D341Med (cell line): ENCODE results near the gene GALNT15.

ENCODE experiments used
- DNase-seq: peaks from one replicate; pipeline ENCODE4 v3.0.0; 2012; ENCODE audit warnings: low spot score

Gene GALNT15

GRCh38 chr3:16227566-16227965 lies 53.1 kb downstream of the GALNT15 start:
- no peak for DNase-seq

- DNase-seq = no peak
These were observed 55.2 kb downstream of the GALNT15 start for GRCh38 chr3:16229681-16230080.

GRCh38 chr3:16231983-16232382 lies 57.5 kb downstream of the GALNT15 start:
- no peak for DNase-seq

- peak; percentile 60 for DNase-seq
These were observed 59.3 kb downstream of the GALNT15 start for GRCh38 chr3:16233806-16234205.

- DNase-seq = no peak
These were observed 59.8 kb downstream of the GALNT15 start for GRCh38 chr3:16234281-16234680.

- no peak for DNase-seq
These were observed 61.7 kb downstream of the GALNT15 start for GRCh38 chr3:16236030-16236639.

GRCh38 chr3:16236856-16237393 lies 62.4 kb downstream of the GALNT15 start:
- DNase-seq = no peak

- DNase-seq = peak; percentile 50
These were observed 64.7 kb downstream of the GALNT15 start for GRCh38 chr3:16239086-16239770.

- DNase-seq = peak; percentile 72
These were observed 65.3 kb downstream of the GALNT15 start for GRCh38 chr3:16239780-16240179.

GRCh38 chr3:16240229-16241023 lies 65.9 kb downstream of the GALNT15 start:
- DNase-seq = no peak

GRCh38 chr3:16241225-16241624 lies 66.7 kb downstream of the GALNT15 start:
- no peak for DNase-seq

- no peak for DNase-seq
These were observed 67.7 kb downstream of the GALNT15 start for GRCh38 chr3:16242177-16242576.

- no peak for DNase-seq
These were observed 69.4 kb downstream of the GALNT15 start for GRCh38 chr3:16243706-16244490.

GRCh38 chr3:16245609-16246008 lies 71.1 kb downstream of the GALNT15 start:
- no peak for DNase-seq

- DNase-seq = peak; percentile 85
These were observed 73.0 kb downstream of the GALNT15 start for GRCh38 chr3:16247282-16248061.

- DNase-seq = no peak
These were observed 74.1 kb downstream of the GALNT15 start for GRCh38 chr3:16248556-16248955.

- DNase-seq = peak; percentile 55
These were observed 74.9 kb downstream of the GALNT15 start for GRCh38 chr3:16249336-16249735.

GRCh38 chr3:16249886-16250285 lies 75.4 kb downstream of the GALNT15 start:
- no peak for DNase-seq

- no peak for DNase-seq
These were observed 77.0 kb downstream of the GALNT15 start for GRCh38 chr3:16251316-16252085.

GRCh38 chr3:16252243-16252978 lies 77.9 kb downstream of the GALNT15 start:
- DNase-seq = no peak
